ENCODE measurements around the gene CTDNEP1.

CTDNEP1 gene

GRCh38 chr17:7260651-7261378 is 9.3 kb upstream of the CTDNEP1 start:
- Histone ChIP-seq H3K9ac (ENCODE audit: low read depth, low read length) (peak overlapping the region; percentile 94), H3K9me3 (ENCODE audit: control insufficient read depth, insufficient read depth, low read length) (no peaks in the 10 kb centered on the region), H3K4me1 (ENCODE audit: insufficient read depth, low read length) (peaks cover 5% of the 10 kb centered on the region; the same call in 1 of the 2 replicates), H3K36me3 (ENCODE audit: insufficient read depth, low read length) (peaks cover 15% of the 10 kb centered on the region; the same call in 1 of the 2 replicates)

GRCh38 chr17:7260151-7260550 is 8.6 kb upstream of the CTDNEP1 start:
- no peaks in the 10 kb centered on the region for H3K9me3 ChIP-seq (ENCODE audit: control insufficient read depth, insufficient read depth, low read length)
- peak overlapping the region; percentile 94; the same call in 1 of the 2 replicates for H3K9ac ChIP-seq (ENCODE audit: low read depth, low read length)
- H3K4me1 ChIP-seq (ENCODE audit: insufficient read depth, low read length), result peaks cover 5% of the 10 kb centered on the region; the same call in 1 of the 2 replicates
- H3K36me3 ChIP-seq (ENCODE audit: insufficient read depth, low read length), result peaks cover 15% of the 10 kb centered on the region; the same call in 1 of the 2 replicates

GRCh38 chr17:7259555-7259889 is 8.0 kb upstream of the CTDNEP1 start:
- Histone ChIP-seq H3K36me3 (ENCODE audit: insufficient read depth, low read length) (peaks cover 18% of the 10 kb centered on the region), H3K9me3 (ENCODE audit: control insufficient read depth, insufficient read depth, low read length) (no peaks in the 10 kb centered on the region), H3K4me1 (ENCODE audit: insufficient read depth, low read length) (peaks cover 5% of the 10 kb centered on the region; the same call in 1 of the 2 replicates), H3K9ac (ENCODE audit: low read depth, low read length) (no peak overlapping the region)

GRCh38 chr17:7258731-7259554 is 7.4 kb upstream of the CTDNEP1 start:
- no peak overlapping the region for H3K9ac ChIP-seq (ENCODE audit: low read depth, low read length)
- H3K36me3 ChIP-seq (ENCODE audit: insufficient read depth, low read length), result peaks cover 23% of the 10 kb centered on the region
- no peaks in the 10 kb centered on the region for H3K9me3 ChIP-seq (ENCODE audit: control insufficient read depth, insufficient read depth, low read length)
- peaks cover 3% of the 10 kb centered on the region; the same call in 1 of the 2 replicates for H3K4me1 ChIP-seq (ENCODE audit: insufficient read depth, low read length)

- peaks cover 23% of the 10 kb centered on the region for H3K36me3 ChIP-seq (ENCODE audit: insufficient read depth, low read length)
- H3K4me1 ChIP-seq (ENCODE audit: insufficient read depth, low read length), result no peaks in the 10 kb centered on the region
- H3K9me3 ChIP-seq (ENCODE audit: control insufficient read depth, insufficient read depth, low read length), result no peaks in the 10 kb centered on the region
- H3K9ac ChIP-seq (ENCODE audit: low read depth, low read length), result no peak overlapping the region
Measured at GRCh38 chr17:7256766-7257456, 5.4 kb upstream of the CTDNEP1 start.

GRCh38 chr17:7254511-7254910 is 3.0 kb upstream of the CTDNEP1 start:
- H3K9me3 ChIP-seq (ENCODE audit: control insufficient read depth, insufficient read depth, low read length), result no peaks in the 10 kb centered on the region
- no peaks in the 10 kb centered on the region for H3K4me1 ChIP-seq (ENCODE audit: insufficient read depth, low read length)
- H3K9ac ChIP-seq (ENCODE audit: low read depth, low read length), result no peak overlapping the region
- H3K36me3 ChIP-seq (ENCODE audit: insufficient read depth, low read length), result peaks cover 23% of the 10 kb centered on the region

GRCh38 chr17:7253082-7253481 is 1.5 kb upstream of the CTDNEP1 start:
- Histone ChIP-seq H3K4me1 (ENCODE audit: insufficient read depth, low read length) (no peaks in the 10 kb centered on the region), H3K36me3 (ENCODE audit: insufficient read depth, low read length) (peaks cover 16% of the 10 kb centered on the region), H3K9ac (ENCODE audit: low read depth, low read length) (peak overlapping the region; percentile 99), H3K9me3 (ENCODE audit: control insufficient read depth, insufficient read depth, low read length) (no peaks in the 10 kb centered on the region)

GRCh38 chr17:7252176-7253043 is 876 bp upstream of the CTDNEP1 start, which contains the start of gene ELP5:
TSS of gene ELP5 (plus strand) at chr17:7252215. CDS start at chr17:7252551, 336 bp downstream.
- peaks cover 14% of the 10 kb centered on the region for H3K36me3 ChIP-seq (ENCODE audit: insufficient read depth, low read length)
- no peaks in the 10 kb centered on the region for H3K4me1 ChIP-seq (ENCODE audit: insufficient read depth, low read length)
- no peaks in the 10 kb centered on the region for H3K9me3 ChIP-seq (ENCODE audit: control insufficient read depth, insufficient read depth, low read length)

GRCh38 chr17:7250695-7251627 is 573 bp downstream of the CTDNEP1 start:
- Histone ChIP-seq H3K4me1 (ENCODE audit: insufficient read depth, low read length) (no peaks in the 10 kb centered on the region), H3K9me3 (ENCODE audit: control insufficient read depth, insufficient read depth, low read length) (no peaks in the 10 kb centered on the region), H3K9ac (ENCODE audit: low read depth, low read length) (peak overlapping the region; percentile 99), H3K36me3 (ENCODE audit: insufficient read depth, low read length) (peaks cover 10% of the 10 kb centered on the region)

More at GRCh38 chr17:7252176-7253043, 876 bp upstream of the CTDNEP1 start, which contains the start of gene ELP5:
- H3K9ac ChIP-seq (ENCODE audit: low read depth, low read length), result peak within 1 kb of the TSS; percentile 99

GRCh38 chr17:7249830-7250229 is 1.7 kb downstream of the CTDNEP1 start:
- peak overlapping the region; percentile 99; the same call in 1 of the 2 replicates for H3K9ac ChIP-seq (ENCODE audit: low read depth, low read length)
- peaks cover 8% of the 10 kb centered on the region for H3K36me3 ChIP-seq (ENCODE audit: insufficient read depth, low read length)
- H3K9me3 ChIP-seq (ENCODE audit: control insufficient read depth, insufficient read depth, low read length), result no peaks in the 10 kb centered on the region
- H3K4me1 ChIP-seq (ENCODE audit: insufficient read depth, low read length), result no peaks in the 10 kb centered on the region

GRCh38 chr17:7249214-7249613 is 2.3 kb downstream of the CTDNEP1 start:
- Histone ChIP-seq H3K36me3 (ENCODE audit: insufficient read depth, low read length) (peaks cover 3% of the 10 kb centered on the region; the same call in 1 of the 2 replicates), H3K9me3 (ENCODE audit: control insufficient read depth, insufficient read depth, low read length) (no peaks in the 10 kb centered on the region), H3K4me1 (ENCODE audit: insufficient read depth, low read length) (no peaks in the 10 kb centered on the region), H3K9ac (ENCODE audit: low read depth, low read length) (no peak overlapping the region)

- no peak overlapping the region for H3K9ac ChIP-seq (ENCODE audit: low read depth, low read length)
- no peaks in the 10 kb centered on the region for H3K4me1 ChIP-seq (ENCODE audit: insufficient read depth, low read length)
- no peaks in the 10 kb centered on the region for H3K9me3 ChIP-seq (ENCODE audit: control insufficient read depth, insufficient read depth, low read length)
- no peaks in the 10 kb centered on the region for H3K36me3 ChIP-seq (ENCODE audit: insufficient read depth, low read length)
Measured at GRCh38 chr17:7248796-7249195, 2.7 kb downstream of the CTDNEP1 start.

- H3K4me1 ChIP-seq (ENCODE audit: insufficient read depth, low read length), result no peaks in the 10 kb centered on the region
- H3K36me3 ChIP-seq (ENCODE audit: insufficient read depth, low read length), result no peaks in the 10 kb centered on the region
- no peaks in the 10 kb centered on the region for H3K9me3 ChIP-seq (ENCODE audit: control insufficient read depth, insufficient read depth, low read length)
- H3K9ac ChIP-seq (ENCODE audit: low read depth, low read length), result no peak overlapping the region
Measured at GRCh38 chr17:7246779-7247178, 4.8 kb downstream of the CTDNEP1 start.

All from ES-I3 (cell line).